SU-DHL-6 (cell line): ENCODE measurements around the gene PCK1.

Experiments
- H2AFZ ChIP-seq: fragments of 200-600 bp; sonication (generic); 2 replicates; pipeline ENCODE4 v1.6.1; 2014; ENCODE audit warnings: low read depth, mild to moderate bottlenecking, moderate library complexity, mixed read lengths, antibody characterized with exemption, low read length; ENCODE audit not compliant: severe bottlenecking
- H3F3A ChIP-seq: fragments of 200-600 bp; shearing (Covaris generic); 2 replicates; pipeline ENCODE4 v1.6.0; 2016; ENCODE audit warnings: antibody characterized with exemption, mild to moderate bottlenecking; ENCODE audit not compliant: insufficient read depth
- H3K27ac ChIP-seq: fragments of 200-600 bp; sonication (generic); 2 replicates; pipeline ENCODE4 v1.5.1; 2016; ENCODE audit warnings: low read depth, mild to moderate bottlenecking, low read length, moderate library complexity, mixed read lengths
- H3K27me3 ChIP-seq: fragments of 200-600 bp; sonication (generic), shearing (Covaris generic); 2 replicates; pipeline ENCODE4 v1.6.0; 2014; ENCODE audit warnings: mild to moderate bottlenecking, low read length
- H3K36me3 ChIP-seq: fragments of 200-600 bp; sonication (generic); 2 replicates; pipeline ENCODE4 v1.6.1; 2014; ENCODE audit warnings: mild to moderate bottlenecking, low read length, mixed read lengths
- H3K4me2 ChIP-seq: fragments of 300-600, 200-600 bp; shearing (Covaris generic), sonication (generic); 2 replicates; pipeline ENCODE4 v1.6.0; 2014; ENCODE audit warnings: low read length, low read depth, mild to moderate bottlenecking; ENCODE audit not compliant: poor library complexity, severe bottlenecking
- H3K4me3 ChIP-seq: fragments of 200-600 bp; sonication (generic); 2 replicates; pipeline ENCODE4 v1.5.1; 2014; ENCODE audit warnings: antibody characterized with exemption, low read length, mild to moderate bottlenecking, mixed read lengths; ENCODE audit not compliant: insufficient read depth, poor library complexity, severe bottlenecking
- H3K79me2 ChIP-seq: fragments of 200-600 bp; sonication (generic); 2 replicates; pipeline ENCODE4 v1.6.1; 2014; ENCODE audit warnings: mild to moderate bottlenecking, low read length, moderate library complexity; ENCODE audit not compliant: insufficient read depth
- H3K9ac ChIP-seq: fragments of 200-600 bp; sonication (generic); 2 replicates; pipeline ENCODE4 v1.7.0; 2014; ENCODE audit warnings: mild to moderate bottlenecking, low read length
- H3K9me2 ChIP-seq: fragments of 200-600 bp; sonication (generic); replicated peaks from 2 replicates; pipeline ENCODE4 v1.6.1; 2014; ENCODE audit warnings: low read length; ENCODE audit not compliant: insufficient read depth
- H3K9me3 ChIP-seq: fragments of 200-600 bp; sonication (generic); 2 replicates; pipeline ENCODE4 v1.6.1; 2014; ENCODE audit warnings: low read length, mixed read lengths; ENCODE audit not compliant: insufficient read depth
- H4K20me1 ChIP-seq: fragments of 200-600 bp; sonication (generic); 2 replicates; pipeline ENCODE4 v1.6.1; 2014; ENCODE audit warnings: low read depth, mild to moderate bottlenecking, antibody characterized with exemption, low read length, moderate library complexity, mixed read lengths
- CTCF ChIP-seq: fragments of 200-600 bp; sonication (generic); IDR thresholded peaks from one replicate; pipeline ENCODE4 v1.5.1; 2017; ENCODE audit warnings: antibody characterized with exemption, mild to moderate bottlenecking, low read length, moderate library complexity; ENCODE audit not compliant: insufficient read depth, poor library complexity, severe bottlenecking
- EZH2phosphoT487 ChIP-seq: fragments of 200-600 bp; sonication (generic), shearing (Covaris generic); conservative IDR thresholded peaks from 2 replicates; pipeline ENCODE4 v1.6.1; 2018; ENCODE audit warnings: mild to moderate bottlenecking, antibody characterized with exemption, low read length, moderate library complexity, mixed read lengths

The PCK1 gene

GRCh38 chr20:57601737-57602136 is 40.8 kb downstream of the PCK1 start:
- H4K20me1 ChIP-seq: no peaks in the 10 kb centered on the region
- no peaks in the 10 kb centered on the region for H3K9me3 ChIP-seq
- H3F3A ChIP-seq: no peaks in the 10 kb centered on the region
- H3K79me2 ChIP-seq: no peaks in the 10 kb centered on the region
- no peaks in the 10 kb centered on the region for H3K9me2 ChIP-seq
- no peak overlapping the region for H2AFZ ChIP-seq
- H3K27ac ChIP-seq: no peak overlapping the region
- H3K9ac ChIP-seq: no peak overlapping the region
- no peak overlapping the region for H3K4me2 ChIP-seq
- H3K27me3 ChIP-seq: no peaks in the 10 kb centered on the region
- H3K4me3 ChIP-seq: no peak overlapping the region
- no peaks in the 10 kb centered on the region for H3K36me3 ChIP-seq
- no peak for TF ChIP-seq CTCF
- no peak for TF ChIP-seq EZH2phosphoT487

GRCh38 chr20:57603120-57603519 is 42.2 kb downstream of the PCK1 start:
- Histone ChIP-seq H3K4me3 (no peak overlapping the region), H3K27ac (no peak overlapping the region), H3K9me2 (no peaks in the 10 kb centered on the region), H3K4me2 (no peak overlapping the region), H3K27me3 (no peaks in the 10 kb centered on the region), H2AFZ (no peak overlapping the region), H3K9ac (no peak overlapping the region), H4K20me1 (no peaks in the 10 kb centered on the region), H3F3A (no peaks in the 10 kb centered on the region), H3K79me2 (no peaks in the 10 kb centered on the region), H3K36me3 (no peaks in the 10 kb centered on the region), H3K9me3 (no peaks in the 10 kb centered on the region)
- TF ChIP-seq CTCF: no peak
- TF ChIP-seq EZH2phosphoT487: no peak

GRCh38 chr20:57605045-57605444 is 44.1 kb downstream of the PCK1 start:
- no peak overlapping the region for H3K4me2 ChIP-seq
- no peaks in the 10 kb centered on the region for H3K27me3 ChIP-seq
- no peak overlapping the region for H3K4me3 ChIP-seq
- no peak overlapping the region for H2AFZ ChIP-seq
- H3K9me3 ChIP-seq: no peaks in the 10 kb centered on the region
- H3K9me2 ChIP-seq: no peaks in the 10 kb centered on the region
- no peaks in the 10 kb centered on the region for H3F3A ChIP-seq
- H3K36me3 ChIP-seq: no peaks in the 10 kb centered on the region
- no peak overlapping the region for H3K27ac ChIP-seq
- no peak overlapping the region for H3K9ac ChIP-seq
- H3K79me2 ChIP-seq: no peaks in the 10 kb centered on the region
- TF ChIP-seq EZH2phosphoT487: no peak
- no peak for TF ChIP-seq CTCF
- no peaks in the 10 kb centered on the region for H4K20me1 ChIP-seq
